SW 1271 (cell line): ENCODE results near the gene GDPD5.
A peak's percentile ranks its signal among the peaks of the same experiment; 100 is the strongest.

Source experiments
- DNase-seq, 2 experiments: peaks; one replicate each; lab custom pipeline; 2025; lab: John Stamatoyannopoulos, UW

GDPD5 gene

GRCh38 chr11:75558939-75559843, 33.5 kb upstream of the GDPD5 start:
- no peak for DNase-seq

GRCh38 chr11:75557666-75558494, 32.1 kb upstream of the GDPD5 start:
- DNase-seq: no peak

DNA sequence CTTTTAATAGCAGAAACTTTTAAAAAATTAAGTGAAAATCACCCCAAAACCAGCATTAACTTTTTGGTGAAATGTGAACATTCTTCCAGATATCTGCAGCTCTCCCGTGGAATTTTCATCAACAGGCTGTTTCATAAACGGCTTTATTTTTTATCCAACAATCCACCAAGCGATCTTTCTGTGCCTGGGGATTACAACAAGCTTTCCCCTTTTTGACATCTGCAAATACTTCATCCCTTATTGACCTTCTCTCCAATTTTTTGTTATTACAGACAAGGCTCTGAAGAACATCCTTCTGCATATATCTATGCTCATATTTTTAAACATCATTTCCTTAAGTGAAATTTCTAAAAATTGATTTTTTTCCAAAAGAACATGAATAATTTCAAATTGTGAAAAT, 30.5 kb upstream of the GDPD5 start:
- DNase-seq: no peak

DNA sequence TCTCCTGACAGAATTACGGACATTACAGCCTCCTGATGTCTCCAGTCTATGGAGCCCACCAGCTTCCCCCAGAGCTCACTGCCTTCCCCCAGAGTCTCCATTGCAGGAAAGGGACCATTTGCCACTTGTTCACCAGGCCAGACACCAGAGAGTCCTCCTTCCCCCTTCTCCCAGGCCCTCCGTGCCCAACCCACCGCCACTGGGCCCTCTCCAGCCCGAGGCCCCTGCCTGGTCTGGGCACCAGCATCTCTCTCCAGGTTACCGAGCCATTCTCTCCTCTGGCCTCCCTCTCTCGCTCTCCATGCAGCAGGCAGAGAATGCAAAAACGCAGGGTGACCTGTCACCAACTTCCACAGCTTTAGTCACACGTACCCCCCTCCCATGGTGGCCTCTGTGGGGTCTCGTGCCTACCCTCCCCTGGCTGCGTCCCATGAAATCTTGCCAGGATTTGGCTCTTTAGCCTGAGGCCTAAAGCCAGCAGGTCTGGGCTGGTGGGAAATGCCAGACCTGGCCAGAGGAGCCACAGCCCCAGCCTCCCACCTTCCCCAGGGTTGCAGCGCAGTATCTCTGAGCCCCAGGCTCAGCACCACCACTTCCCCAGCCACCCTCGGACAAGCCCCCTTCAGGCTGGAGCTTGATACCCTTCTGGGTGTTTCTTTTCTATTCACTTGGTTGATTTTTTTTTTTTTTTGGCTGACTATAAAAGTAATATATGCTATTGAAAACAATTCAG, 29.5 kb upstream of the GDPD5 start:
- DNase-seq: no peak

DNA sequence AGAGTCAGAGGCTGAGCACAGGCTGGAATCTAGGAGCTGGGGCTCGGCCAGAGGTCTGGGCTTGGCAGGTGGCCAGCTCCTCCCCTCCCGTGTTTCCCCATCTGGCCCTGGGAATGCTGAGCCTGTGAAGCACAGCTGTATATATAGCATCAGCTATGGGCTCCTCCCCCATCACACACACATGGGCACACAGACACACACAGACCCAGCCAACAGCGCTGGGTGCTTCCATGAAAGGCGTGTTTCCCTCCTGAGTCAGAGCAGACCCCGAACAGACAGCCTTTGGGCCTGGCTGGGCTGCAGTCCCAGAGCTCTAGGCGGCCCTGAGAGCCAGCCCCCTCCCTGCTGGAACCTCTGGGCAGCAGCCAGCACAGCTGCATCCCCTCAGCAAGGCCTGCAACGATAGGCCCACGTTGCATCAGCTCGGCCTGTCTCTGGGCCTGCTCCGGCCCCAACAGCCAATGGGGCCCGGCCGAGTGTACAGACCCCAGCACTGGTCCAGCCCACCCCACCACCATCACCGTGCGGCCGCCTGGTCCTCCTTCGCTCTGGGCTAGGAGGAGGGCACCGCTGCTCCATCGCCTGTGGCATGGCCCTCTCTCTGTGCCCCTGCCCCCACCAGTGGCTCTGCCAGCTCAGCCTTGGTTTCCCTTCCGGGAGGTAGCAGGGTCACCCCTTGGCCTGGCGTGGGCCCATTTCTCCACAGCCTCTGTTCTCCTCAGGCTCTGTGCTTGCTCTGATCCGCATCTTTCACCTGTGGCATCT, 28.7 kb upstream of the GDPD5 start:
- DNase-seq: no peak

GRCh38 chr11:75553889-75554257, 28.1 kb upstream of the GDPD5 start:
- DNase-seq: no peak

DNA sequence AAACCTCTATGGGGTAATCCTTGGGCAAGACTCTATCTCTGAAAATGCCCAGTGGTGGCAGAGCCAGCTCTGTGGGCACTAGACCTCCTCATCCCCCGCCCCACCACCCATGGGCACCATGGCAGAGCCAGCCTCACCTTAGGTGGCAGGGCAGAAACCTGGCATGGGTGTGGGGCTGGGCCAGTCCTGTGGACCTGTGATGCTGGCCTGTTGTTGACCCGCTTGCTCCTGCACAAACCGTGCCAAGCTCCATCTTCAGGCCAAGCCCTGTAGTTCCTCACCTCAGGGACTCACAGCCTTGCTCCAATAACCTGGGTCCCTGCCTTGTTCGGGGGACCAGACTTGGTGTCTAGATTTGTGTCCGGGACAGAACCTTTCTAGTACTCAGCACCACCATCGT, 27.4 kb upstream of the GDPD5 start:
- no peak for DNase-seq

- no peak for DNase-seq
Measured at GRCh38 chr11:75549370-75549958, 23.7 kb upstream of the GDPD5 start.

DNA sequence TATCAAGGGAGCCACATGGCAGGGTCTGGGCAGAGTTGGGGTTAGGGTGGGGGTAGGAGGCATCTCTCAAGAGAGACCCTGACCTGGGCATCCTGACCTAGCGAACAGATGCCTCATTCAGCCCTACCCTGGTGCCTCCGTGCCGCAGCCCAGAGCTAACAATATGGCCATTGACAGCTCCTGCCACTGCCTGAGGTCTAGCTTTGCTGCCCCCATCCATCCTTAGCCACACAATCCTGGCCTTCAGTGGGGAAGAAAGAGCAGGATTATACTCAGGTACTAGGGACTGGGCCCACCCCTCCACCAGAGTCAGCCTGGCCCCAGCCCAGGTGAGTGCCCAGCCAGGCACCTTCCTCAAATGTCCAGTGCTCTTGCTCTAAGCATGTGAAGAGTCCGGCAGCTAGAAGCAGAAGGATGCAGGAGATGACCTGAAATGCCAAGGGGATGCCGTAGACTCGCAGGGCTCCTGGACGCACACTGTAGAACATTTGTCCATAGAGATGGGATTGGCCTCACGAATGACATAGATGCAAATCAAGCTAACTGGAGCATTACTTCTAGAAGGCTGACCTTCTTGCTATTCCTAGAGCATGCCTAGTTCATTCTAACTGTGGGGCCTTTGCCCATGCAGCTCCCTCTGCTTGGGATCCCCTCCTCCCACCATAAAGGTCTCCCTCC, 23.0 kb upstream of the GDPD5 start:
- DNase-seq: no peak

- DNase-seq: peak; percentile 38 to 58
Measured at GRCh38 chr11:75547617-75548058, 21.9 kb upstream of the GDPD5 start.

DNA sequence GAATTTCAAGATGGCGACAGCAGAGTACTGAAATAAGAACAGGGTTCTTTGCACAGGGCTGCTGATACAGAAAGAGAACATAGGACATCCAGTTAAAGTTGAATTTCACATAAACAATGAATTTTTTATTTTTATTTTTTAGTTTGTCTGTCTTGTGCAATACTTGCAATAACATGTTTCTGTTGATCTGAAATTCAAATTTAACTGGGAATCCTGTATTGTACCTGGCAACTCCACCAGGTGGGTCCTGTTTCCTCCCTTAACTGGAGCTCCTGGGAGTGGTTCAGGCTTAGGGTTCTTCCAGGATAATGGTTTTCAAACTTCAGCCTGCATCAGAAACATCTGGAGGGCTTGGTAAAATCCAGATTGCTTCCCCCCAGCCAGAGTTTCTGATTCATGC, 21.4 kb upstream of the GDPD5 start:
- DNase-seq: no peak

DNA sequence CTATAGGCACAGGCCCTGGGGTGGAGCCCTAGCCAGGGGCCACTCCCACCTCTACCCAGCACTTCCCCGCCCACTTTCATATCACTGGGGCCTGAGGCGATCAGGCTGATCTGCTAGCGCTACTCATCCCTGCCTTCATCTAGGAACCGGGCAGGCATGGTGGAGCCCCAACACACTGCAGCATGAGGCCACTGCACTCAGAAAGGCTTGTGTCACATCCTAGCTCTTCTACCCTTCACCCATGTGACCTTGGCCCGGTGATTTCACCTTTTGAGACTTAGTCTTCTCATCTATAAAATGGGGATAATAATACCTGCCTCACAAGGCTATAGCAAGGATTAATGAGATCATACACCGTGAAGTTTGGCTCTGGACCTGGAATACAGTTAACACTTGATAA, 18.1 kb upstream of the GDPD5 start:
- DNase-seq: no peak

- no peak for DNase-seq
Measured at GRCh38 chr11:75542088-75542438, 16.3 kb upstream of the GDPD5 start.

DNA sequence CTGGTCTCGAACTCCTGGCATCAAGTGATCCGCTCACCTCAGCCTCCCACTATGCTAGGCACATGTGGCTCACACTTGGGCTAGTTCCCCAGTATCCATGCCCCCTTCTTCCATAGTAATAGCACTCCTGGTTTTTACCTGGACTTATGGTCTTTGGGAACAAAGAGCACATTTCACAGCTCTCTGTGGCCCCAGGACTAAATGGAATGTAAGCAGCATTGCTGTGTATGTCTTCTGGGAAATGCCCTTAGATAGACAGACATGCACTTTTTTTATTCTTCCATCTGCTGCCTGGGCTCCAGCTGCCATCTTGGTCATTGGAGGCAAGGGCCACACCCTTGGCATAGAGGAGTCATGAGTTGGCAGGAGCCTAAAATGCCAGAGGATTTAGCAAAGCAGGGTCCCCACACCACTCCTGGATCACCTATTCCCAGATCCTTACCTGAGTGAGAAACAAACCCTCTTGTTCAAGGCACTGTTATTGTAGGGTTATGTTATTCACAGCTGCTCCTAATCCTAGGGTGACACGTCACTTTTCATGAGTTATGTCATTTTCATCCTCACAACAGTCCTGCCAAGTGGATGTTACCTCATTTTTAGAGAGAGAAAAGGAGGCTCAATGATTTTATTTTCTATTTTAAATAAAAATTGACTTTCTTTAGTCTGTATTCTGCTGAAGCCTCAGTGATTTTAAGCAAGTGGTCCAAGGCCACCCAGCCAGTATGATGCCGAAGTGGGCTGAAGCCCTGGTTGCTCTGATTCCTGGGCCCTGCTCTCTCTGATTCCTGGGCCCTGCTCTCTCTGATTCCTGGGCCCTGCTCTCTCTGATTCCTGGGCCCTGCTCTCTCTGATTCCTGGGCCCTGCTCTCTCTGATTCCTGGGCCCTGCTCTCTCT, 15.7 kb upstream of the GDPD5 start:
- no peak for DNase-seq

DNA sequence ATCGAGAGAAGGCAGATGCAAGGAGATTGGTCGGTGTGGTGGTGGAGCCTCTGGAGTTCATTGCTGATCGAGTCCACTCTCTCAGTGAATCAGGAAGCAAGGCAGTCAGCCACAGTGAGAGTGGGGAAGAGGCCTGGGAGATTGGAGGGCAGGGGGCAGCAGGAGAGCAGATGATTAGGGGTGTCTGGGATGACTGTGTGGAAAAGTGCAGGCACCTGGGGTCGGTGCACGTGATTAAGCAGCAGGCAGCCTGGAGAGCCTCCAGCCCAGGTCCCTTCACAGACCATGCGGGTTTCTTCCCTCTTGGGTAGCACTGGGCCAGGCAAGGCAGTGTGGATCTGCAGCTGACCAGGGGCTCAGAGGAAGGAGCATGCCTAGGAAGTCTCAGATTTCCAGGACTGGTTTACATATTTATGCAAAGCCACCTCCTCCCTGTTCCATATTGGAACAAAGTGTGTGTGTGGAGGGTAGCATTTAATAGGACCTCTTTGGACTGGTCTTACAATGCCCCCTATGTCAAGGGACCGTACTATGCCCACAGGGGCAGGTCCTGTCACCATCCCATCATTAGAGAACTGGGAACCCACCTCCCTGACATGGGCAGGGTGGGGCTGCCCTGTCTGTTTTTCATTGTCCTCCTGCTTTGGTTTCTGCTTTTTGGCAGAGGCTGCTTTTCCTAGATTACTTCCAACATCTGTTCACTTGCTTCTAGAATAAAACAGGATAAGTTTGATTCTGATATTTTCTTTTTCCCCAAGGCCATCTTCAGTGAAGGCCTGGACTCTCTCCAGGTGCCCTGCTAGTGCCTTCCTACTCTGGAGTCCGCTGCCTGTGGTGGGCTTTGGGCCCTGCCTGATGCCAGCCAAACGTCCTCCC, 14.0 kb upstream of the GDPD5 start:
- no peak for DNase-seq

DNA sequence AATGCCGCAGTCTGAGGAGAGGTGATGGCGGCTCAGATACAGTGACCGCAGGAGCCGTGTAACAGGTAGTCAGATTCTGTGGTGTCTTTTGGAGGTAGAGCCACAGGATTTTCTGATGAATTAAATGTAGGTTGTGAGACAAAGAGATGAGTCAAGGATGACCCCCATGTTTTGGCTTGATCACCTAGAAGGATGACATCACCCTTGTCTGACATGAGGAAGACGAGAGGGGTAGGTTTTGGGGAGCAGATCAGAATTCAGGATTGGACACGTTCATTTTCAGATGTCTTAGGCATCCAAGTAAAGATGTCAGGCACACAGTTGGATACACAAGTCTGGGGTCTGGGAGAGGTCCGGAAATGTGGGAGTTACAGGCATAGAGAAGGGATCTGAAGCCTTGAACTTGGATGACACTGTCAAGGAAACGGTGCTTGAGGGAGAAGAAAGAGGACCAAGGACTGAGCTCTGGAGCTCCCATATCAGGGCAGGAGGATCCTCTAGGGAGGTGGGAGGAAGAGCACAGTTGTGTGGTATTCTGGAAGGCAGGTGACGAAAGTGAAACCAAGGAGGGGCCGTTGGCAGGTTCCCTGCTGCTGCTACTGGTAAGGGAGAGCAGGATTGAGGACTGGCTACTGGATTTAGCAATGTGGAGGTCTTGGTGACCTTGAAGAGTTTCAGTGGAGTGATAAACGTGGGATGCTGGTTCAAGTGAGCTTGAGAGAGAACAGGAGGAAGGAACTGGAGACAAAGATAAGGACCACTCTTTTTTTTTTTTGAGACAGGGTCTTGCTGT, 12.6 kb upstream of the GDPD5 start:
- no peak for DNase-seq

DNA sequence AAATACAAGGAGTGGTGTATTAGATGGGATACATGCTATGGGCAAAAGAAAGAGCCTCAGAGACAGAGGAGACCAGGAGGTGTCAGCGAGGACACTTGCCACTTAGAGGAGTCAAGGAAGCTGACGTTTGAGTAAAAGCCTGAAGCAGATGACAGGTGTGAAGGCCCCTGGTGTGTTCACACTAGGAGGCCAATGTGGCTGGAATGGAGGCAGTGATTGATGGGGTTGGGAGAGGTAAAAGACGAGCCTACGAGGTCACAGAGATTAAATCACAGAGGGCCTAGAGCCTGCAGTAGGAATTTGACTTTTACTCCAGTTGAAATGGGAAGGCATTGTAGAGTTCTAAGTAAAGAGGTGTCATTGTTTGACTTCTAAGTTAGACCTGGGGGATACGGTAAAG, 12.0 kb upstream of the GDPD5 start:
- DNase-seq: no peak
